GM21526 (cell line): ENCODE results near the gene ADAMTS9.

Experiments
- ATAC-seq: cut with Tn5 transposase; IDR thresholded peaks from one replicate; pipeline ENCODE4 v1.9.1; 2021; ENCODE audit warnings: moderate library complexity; ENCODE audit not compliant: unreplicated experiment, low FRiP score

ADAMTS9 gene

DNA sequence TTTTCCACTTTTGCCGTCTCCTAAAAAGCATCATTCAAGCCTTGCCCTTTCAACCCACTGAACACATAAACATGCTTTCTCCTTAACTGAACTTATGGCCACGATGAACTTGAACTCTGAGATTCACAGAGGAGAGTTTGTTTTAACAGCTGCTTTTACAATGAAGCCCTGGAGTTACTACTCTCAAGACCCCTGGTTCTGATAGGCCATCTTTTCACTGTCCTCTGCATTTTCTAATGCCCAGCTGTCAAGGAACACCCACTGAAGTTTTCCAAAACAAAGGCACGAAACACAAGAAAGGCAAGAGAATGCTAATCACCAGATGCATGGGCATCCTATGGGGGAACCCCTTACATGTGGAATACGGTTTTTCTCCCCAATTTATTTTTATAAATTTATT is 100.8 kb downstream of the ADAMTS9 start:
- ATAC-seq: no peak

DNA sequence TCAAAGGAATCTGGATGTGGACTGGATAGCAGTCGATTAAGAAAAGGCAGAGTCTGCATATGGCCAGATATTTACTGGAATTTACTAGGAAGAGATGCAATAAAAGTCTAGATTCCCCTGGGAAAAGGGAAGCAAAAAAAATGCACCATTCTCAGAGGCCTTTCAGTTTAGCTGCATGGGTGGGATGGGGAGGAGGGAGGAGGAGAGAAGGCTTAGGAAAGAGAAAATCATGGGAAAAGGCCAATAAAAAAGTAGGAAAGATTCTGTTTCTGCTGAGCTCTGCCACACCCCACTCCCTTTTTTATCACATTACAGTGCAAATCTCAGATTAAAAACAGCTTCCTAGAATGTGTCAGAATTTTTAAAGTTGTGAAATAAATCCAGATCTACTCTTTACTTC is 103.6 kb downstream of the ADAMTS9 start:
- no peak for ATAC-seq

DNA sequence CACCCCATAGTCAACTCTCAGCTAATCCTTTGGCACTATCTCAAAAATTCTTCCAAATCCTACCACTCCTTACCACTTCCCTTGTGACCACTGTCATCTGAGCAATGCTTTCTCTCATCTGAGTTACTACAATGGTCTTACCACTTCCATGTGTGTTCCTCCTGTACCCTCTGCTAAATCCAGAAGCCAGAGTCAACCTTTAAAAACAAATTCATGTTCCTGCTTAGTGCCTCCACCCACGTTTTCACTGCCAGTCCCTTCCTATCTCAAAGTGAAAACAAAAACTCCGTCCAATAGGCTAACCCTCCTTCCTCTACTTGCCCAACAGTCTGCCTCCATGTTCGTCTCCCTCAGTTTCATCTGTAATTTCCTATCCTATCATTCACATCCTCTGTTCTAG is 109.0 kb downstream of the ADAMTS9 start:
- ATAC-seq: no peak

DNA sequence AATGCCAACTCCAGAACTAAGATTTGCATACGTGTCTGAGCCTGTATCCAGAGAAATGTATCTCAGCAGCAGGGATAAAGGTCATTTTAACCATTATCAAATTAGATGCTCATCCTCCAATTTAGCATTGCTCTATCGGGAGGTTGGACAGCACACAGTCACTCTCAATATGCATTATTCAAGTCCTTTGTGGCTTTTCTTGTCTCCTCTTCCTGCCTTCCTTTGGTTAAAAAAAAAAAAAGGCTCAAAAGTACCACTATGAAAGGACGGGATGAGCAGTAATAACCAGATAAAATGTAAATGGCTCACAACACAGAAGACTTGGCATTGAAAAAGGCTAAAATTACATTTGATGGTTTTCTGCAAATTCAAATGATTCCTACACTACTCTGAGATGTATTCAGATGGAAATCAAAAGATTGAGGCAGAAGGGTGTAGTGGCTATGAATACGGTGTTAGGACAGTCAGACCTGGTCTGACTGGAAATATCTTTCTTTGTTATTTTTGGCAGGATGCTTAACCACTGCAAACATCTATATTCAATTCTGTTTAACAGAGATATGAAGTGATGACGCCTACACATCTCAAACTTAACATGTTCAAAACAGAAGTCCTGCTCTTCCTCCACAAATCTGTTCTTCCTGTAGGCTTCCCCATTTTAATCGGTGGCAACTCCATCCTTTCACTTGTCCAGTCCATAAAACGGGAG is 109.6 kb downstream of the ADAMTS9 start:
- ATAC-seq: no peak

DNA sequence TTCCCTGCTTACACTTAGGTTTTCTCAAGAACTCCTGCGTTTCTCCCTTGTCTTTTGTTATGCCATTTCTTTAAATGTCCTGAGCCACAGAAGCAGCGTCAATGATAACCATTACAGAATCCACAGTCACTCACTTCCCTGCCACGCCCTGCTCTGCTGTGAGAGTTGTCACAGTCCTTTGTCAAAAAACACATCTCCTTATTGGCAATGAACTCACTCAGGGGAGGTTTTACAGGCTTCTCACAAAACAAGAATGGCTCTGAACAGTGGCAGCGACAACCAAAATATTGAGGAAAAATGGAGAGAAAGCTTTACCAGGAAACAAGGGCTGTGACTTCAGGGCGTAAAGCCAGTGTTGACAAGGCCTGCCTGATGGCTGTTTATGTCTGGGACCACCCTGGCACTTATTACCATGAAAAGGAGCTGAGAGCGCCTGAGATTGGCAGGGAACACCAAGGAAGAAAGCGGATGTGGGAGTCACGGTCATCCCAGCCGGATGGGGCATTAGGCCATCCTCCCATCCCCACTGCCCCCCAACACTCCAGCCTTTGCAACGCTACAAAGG is 111.5 kb downstream of the ADAMTS9 start:
- ATAC-seq: no peak

DNA sequence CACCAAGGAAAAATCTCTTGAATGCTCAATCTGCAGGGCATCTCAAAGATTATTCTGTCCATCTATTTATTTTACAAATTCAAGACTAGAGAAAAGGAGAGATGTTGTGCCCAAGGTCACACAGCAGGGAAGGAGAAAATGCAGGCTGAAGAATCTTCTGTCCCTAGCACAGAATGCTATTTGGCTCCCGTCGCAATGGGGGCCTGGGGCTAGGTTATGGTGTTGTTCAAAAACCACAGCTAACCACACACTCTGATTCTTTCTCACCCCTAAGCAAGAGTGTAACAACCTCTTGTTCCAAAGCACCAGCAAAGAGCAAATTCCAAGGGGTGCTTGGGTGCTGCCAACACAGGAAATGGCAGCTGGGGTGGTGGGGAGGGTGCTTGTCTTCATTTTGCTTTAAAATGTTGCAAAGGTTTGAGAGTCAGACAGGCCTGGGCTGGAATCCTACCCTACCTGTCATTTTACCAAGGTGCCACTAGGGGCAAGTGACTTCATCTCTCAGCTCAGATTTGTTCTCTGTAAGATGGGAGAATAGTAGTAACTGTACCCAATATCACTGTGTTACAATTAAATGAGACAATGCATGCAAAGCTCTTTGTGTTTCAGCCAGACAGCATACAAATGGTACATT is 112.5 kb downstream of the ADAMTS9 start:
- peak; percentile 85 for ATAC-seq

DNA sequence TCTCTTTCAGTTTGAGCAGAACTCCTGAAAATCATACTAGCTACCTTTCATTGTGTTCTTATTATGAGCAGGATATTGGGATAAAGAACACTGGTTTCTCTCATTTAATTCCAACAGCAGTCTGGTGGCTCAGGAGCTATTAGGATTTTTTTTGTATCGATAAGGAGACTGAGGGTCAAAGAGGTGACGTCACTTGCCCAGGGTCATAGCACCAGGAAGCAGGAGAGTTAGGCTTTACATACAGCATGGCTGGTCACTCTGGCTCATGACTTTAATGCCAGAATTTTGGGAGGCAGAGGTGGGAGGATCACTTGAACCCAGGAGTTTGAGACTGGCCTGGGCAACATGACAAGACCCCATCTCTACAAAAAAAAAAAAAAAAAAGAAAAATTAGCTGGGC is 113.6 kb downstream of the ADAMTS9 start:
- ATAC-seq: no peak

DNA sequence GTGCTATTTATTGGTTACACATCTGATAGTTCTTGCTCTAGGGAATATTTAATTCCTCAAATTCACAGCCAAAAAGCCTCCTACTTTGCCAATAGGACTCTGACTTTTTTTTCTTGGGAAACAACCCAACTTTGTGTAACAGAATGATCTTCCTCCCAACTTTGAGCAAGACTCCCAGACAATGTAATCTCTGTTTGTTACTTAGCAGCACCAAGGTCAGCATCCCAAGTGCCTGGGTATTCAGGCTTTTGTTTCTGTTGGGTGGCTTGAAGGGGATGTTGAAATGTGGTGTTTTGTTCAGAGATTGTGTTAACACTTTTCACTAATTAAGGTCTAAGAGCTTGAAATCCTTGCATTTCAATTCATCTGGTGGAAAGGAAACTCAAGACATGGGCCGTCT is 115.8 kb downstream of the ADAMTS9 start:
- no peak for ATAC-seq

DNA sequence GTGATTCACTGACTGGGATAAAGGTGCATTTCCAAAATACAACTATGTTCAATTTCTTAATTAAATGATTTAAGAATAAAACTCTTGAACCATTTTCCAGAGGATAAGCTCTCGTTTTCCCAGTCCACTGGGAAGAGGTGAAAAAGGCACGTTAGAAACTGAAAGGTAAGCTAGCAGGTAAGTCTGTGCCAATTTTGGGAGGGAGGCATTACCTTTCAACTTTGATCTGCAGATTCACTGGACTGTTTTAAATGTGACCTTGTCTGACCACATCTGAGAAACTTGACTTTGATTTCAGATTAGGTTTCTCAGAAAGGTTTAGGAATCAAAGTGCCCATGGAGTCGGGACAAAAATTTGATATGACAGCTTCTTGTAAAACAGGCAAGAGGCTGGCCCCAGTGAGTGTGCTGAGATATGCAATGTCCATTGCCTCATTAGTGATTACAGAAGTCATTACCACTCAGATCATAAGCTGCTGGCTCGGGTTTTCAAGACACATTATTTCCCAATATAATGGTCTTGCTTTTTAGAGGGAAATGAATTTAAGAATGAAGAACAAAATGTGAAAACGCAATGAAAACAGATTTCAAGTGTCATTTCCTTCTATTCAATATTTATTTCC is 118.8 kb downstream of the ADAMTS9 start:
- no peak for ATAC-seq

DNA sequence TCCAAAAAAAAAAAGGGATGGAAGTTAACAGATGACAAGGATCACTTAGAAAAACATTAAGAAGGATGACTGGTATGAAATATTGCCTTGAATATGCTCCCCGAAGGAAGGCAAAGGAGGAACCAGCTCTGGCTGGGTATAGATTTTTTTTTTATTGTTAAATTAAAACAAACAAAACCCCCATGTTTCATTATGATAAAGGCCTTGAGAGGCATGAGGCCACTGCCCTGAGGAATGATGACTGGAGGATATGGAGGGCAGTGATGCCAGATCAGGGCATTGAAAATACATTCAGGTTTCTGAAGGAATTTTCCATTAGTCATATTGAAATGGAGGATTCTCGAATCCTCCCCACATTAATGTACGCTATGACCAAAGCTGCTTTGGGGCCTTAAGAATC is 120.9 kb downstream of the ADAMTS9 start:
- no peak for ATAC-seq

DNA sequence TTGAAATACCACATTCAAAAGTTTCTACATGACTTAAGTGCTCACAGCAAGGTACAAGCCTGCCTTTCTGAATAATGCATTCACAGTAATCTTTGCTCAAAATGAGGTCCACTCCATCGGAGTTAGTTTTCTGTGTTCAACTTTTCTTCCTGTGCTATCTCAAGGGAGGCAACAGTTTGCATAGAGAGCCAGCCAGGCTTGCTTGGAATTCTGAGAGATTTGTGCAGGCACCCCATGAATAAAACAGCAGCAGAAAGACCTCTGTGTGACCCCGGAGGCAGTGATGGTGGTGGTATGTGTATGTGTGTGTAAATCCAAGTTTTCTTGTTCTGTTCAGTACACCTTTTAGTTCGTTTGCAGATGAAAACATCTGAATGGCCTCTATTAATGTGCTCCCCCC is 124.0 kb downstream of the ADAMTS9 start:
- ATAC-seq: no peak

DNA sequence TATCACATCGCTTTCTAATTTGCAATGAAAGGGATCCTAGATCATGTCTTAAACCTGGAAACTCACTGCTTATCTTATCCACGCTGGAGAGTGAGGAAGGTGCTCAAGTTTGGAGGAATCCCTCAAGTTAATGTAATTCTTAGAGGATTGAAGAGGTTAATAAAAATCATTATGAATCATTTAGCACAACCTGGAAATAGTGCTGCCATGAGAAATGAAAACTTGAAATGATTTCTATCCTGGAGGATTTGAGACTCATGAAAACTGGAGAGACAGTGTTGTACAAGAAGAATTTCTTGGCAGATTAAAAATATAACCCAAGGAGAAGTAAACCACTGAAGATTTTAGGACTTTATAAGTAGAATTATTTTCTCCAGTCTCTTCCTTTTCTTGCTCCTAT is 125.9 kb downstream of the ADAMTS9 start:
- ATAC-seq: no peak

DNA sequence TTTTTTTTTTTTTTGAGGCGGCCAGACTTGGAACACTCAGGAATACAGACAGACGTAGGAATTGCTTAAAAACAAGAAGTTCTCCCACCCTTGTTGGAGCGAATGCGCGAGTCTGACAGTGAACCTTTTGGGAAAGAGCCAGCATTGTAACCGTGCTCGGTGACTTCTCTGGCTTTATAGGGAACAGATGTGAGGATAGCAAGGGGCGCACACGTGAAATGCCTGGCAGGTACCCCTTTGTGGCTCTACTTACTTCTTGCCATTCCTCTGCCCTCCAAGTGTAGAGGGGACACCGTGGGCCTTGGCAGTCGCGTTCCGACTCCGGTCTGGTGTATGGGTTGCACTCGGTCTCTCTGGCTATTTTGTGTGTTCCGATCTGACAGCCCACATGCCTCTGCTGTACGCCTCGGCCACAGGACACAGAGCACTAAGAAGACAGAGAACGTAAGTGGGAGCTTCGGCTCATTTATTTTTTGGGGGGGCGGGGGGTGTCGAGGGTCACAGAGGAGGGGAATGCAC is 126.4 kb downstream of the ADAMTS9 start:
- ATAC-seq: no peak

DNA sequence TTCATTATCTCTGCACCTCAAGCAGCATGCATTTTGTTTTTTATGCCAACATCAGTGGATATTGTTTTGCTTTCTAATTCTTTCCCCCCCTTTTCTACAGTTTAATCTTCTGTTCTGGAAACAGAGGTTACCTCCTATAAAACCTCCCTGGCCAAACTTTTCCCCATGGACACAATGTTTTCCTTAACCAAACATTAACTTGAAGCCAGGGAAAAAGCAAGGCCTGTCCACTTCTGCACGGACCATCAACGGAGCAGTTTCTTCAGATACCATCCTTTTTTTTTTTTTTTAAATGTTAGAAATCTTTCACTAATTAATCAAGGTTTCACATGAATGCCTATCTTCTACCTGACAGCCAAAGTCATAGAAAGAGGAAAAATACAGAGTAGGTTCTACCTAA is 127.0 kb downstream of the ADAMTS9 start:
- ATAC-seq: no peak

DNA sequence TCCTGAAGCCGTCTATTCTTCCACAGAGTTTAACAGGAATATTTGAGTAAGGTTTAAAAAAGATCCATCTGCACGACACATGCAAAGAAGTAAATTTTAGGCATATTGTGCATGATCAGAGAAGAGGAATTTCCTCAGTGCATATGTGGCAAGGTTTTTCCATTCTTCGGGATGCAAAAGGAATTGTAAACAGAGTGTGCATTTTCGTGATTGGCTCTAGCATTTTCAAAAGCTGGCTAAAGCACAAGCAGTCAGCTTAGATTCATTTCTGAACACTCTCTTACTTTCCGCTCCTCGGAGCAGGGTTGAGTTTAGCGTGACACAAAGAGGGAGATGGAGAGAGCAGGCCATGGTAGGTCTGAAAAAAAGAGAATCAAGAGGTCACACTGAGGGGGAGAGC is 128.2 kb downstream of the ADAMTS9 start:
- ATAC-seq: no peak

DNA sequence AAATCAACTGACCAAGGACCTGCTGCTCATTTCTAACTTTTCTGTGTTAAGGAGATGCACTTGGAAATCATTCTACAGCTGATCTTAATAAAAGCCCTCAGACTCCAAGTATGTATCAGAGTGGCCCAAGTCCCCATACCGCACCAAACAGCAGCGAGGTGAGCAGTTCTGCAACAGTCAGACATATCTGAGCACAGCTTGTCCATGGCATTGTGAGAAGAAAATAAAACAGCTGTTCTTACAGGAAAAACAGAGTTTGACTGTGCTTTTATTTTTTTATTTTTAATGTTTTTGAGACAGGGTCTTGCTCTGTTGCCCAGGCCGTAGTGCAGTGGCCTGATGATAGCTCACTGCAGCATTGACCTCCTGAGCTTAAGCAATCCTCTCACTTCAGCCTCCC is 131.8 kb downstream of the ADAMTS9 start:
- ATAC-seq: no peak

DNA sequence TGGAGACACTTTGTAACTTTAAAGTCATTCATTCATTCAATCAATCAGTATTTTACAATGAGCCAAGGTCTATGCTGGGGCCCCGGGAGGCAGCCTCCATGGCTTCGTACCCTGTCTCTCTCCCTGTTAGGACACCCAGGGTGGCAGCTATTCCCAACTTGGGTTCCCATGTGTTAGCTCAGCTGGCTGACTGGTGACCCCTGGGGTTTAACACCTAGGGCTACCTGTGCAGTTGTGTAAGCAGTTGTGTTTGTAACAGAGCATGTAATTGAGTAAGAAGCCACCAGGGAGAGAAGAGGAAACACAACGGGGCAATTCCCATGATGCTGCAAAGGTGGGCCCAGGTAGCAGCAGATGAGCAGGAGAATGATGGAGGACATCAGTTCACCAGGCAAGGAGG is 132.4 kb downstream of the ADAMTS9 start:
- ATAC-seq: no peak

DNA sequence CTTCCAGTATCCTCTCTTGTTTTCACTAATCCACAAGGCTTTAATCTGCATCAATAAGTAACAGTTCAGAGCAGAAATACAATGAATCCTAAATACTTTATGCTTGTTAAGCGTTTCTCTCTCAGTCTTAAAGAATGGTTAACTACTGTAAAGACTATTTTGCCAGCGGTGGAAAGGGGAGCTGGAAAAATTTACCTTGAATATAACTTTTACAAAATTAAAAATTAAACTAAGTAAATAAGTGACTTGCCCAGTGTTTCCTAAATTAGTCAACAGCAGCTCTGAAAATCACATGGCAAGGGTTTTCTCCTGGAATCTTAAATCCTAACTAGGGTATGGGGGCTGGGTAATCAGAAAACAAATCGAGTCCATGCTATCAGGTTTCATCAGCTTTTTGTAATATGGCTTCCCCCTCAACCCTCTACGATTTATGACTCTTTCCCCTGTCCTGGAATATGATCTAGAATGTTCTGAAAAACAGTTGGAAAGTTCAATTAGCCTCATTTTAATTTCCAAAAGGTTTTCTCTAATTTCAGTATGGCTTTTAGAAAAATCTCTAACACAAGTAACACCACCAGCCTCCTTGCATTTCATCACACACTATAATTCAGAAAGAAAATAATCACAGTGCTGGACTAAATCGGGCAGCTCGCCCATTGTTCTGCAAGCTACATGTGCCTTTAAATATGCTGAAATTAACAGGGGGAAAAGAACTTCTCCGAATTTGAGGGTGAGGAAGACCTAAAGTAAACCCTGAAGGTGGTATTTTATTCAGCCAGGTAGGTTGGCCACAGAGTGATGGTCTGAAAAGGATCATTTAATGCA is 133.5 kb downstream of the ADAMTS9 start:
- ATAC-seq: no peak

DNA sequence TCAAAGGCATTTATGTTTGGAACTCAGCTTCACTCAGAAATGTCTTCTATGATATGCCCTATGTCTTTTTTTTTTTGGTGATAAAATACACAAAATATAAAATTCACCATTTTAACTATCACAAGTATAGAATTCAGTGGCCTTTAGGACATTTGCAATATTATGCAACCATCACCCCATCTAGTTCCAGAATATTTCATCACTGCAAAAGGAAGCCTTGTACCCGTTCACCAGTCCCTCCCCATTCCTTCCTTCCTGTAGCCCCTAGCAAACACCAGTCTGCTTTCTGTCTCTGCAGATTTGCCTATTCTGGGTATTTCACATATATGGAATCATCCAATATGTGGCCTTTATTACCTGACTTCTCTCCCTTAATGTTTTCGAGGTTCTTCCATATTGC is 134.8 kb downstream of the ADAMTS9 start:
- no peak for ATAC-seq

DNA sequence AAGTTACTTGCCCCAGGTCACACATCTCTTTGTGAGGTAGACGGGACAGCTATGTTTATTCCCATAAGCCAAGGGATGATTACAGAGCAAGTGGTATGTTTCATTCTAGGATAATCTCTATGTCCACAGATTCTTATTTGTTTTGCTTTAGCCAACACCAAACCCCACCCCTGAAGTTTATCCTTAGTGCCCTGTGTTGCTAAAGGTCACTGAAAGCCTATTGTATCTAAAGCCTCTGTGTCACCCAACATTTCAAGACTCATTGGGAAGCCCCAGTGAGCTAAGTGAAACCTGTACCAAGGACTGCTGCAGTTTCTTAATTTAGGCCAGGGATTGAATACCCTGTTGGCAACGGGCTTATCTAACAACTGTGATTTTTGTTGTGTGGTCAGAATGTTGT is 135.6 kb downstream of the ADAMTS9 start:
- ATAC-seq: no peak

DNA sequence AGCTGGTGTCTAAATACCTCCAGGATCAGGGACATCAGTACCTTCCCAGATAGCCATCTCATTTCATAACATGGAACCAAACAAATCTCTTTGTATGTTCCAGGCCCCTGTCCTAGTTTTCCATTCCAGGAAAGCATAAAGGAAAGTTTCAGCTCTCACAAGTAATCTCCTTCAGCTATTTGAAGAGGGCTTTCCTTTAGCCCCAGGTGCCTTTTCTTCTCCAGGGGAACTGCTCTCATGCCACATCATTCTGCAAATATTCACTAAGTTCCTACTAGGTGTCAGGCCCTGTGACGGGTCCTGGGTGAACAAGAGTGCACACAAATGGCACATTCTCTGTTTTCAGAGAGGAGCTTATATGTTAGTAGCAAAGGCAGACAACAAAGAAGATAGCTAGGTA is 136.1 kb downstream of the ADAMTS9 start:
- ATAC-seq: no peak
